ENCODE measurements around the gene ZC3H12C.

- TF ChIP-seq ZBTB14 (CRISPR knock-in tag; IDR thresholded peaks at IDR 0.05) (no peak), ZNF773 (CRISPR knock-in tag; IDR thresholded peaks at IDR 0.05; ENCODE audit: borderline replicate concordance) (no peak)
These were observed 89.7 kb downstream of the ZC3H12C start for GRCh38 chr11:110182886-110183285.
